Dendritic cell treated with granulocyte-macrophage colony-stimulating factor and Interleukin-4, amounts not matched to agents 40 ng/mL and 50 ng/mL, for 4 days (primary cell): ENCODE data around the gene SMPDL3B.

Experiments used
- H3K27ac Mint-ChIP-seq: one replicate; pipeline ENCODE4 v1.8.0; 2022; ENCODE audit warnings: mild to moderate bottlenecking, mixed read lengths
- H3K27me3 Mint-ChIP-seq: one replicate; pipeline ENCODE4 v1.8.0; 2022; ENCODE audit warnings: mild to moderate bottlenecking, mixed read lengths
- H3K36me3 Mint-ChIP-seq: one replicate; pipeline ENCODE4 v1.8.0; 2022; ENCODE audit warnings: low read depth, mixed read lengths
- H3K4me1 Mint-ChIP-seq: one replicate; pipeline ENCODE4 v1.8.0; 2022; ENCODE audit warnings: low read depth, mixed read lengths
- H3K4me3 Mint-ChIP-seq: one replicate; pipeline ENCODE4 v1.8.0; 2022; ENCODE audit warnings: mild to moderate bottlenecking, moderate library complexity, mixed read lengths
- H3K9me3 Mint-ChIP-seq: one replicate; pipeline ENCODE4 v1.8.0; 2022; ENCODE audit warnings: mixed read lengths
- intact Hi-C: fragments of 100-400 bp; cut with micrococcal nuclease; formaldehyde crosslinking; loops from one replicate; pipeline ENCODE4 v1.15.0; 2022

SMPDL3B gene, protein sequence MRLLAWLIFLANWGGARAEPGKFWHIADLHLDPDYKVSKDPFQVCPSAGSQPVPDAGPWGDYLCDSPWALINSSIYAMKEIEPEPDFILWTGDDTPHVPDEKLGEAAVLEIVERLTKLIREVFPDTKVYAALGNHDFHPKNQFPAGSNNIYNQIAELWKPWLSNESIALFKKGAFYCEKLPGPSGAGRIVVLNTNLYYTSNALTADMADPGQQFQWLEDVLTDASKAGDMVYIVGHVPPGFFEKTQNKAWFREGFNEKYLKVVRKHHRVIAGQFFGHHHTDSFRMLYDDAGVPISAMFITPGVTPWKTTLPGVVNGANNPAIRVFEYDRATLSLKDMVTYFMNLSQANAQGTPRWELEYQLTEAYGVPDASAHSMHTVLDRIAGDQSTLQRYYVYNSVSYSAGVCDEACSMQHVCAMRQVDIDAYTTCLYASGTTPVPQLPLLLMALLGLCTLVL

GRCh38 chr1:27934818-27935549, at the start of gene SMPDL3B:
SMPDL3B (plus strand) TSS chr1:27935000; CDS start chr1:27935184, 184 bp downstream.
- Mint-ChIP-seq H3K9me3 (no peaks in the 10 kb centered on the region), H3K36me3 (no peaks in the 10 kb centered on the region), H3K4me3 (no peak within 1 kb of the TSS), H3K27ac (no peak within 1 kb of the TSS), H3K27me3 (peaks cover 22% of the 10 kb centered on the region), H3K4me1 (peaks cover 44% of the 10 kb centered on the region)
- intact Hi-C loops = no loop called here

- Mint-ChIP-seq H3K4me1 (peaks cover 79% of the 10 kb centered on the region), H3K9me3 (no peaks in the 10 kb centered on the region), H3K4me3 (peak overlapping the region; percentile 51), H3K27ac (peak overlapping the region; percentile 95), H3K27me3 (no peaks in the 10 kb centered on the region), H3K36me3 (peaks cover 99% of the 10 kb centered on the region)
- intact Hi-C loops = loop anchor here (2.0 kb wide), 1 partner anchor 22 kb away; no protein-coding TSS in a partner anchor
Measured at GRCh38 chr1:27885114-27885528, 49.7 kb upstream of the SMPDL3B start.

GRCh38 chr1:27885621-27886352, 49.0 kb upstream of the SMPDL3B start:
- no peaks in the 10 kb centered on the region for H3K9me3 Mint-ChIP-seq

DNA sequence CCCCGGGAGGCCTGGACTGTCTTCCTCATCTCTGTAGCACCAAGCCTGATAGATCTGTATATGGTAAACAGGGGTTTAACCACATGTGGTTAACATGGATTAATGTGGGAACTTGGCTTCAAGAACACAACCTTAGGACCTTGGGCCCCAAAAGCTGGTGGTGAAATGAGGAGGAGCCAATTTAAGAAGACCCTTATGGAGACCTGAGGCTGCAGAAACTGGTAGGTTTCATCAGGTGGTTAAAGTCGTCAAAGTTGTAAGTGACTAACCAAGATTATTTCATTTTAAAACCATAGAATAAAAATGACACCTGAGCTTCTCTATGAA, 48.5 kb upstream of the SMPDL3B start:
- Mint-ChIP-seq H3K36me3 (peaks cover 97% of the 10 kb centered on the region), H3K27me3 (no peaks in the 10 kb centered on the region), H3K4me1 (peaks cover 87% of the 10 kb centered on the region), H3K9me3 (no peaks in the 10 kb centered on the region), H3K4me3 (peak overlapping the region; percentile 42), H3K27ac (peak overlapping the region; percentile 95)
- intact Hi-C loops = no loop called here

More at GRCh38 chr1:27885621-27886352, 49.0 kb upstream of the SMPDL3B start:
- intact Hi-C loops = loop anchor here (2.0 kb wide), 1 partner anchor 23 kb away; no protein-coding TSS in a partner anchor
- Mint-ChIP-seq H3K27me3 (no peaks in the 10 kb centered on the region), H3K27ac (peak overlapping the region; percentile 95), H3K36me3 (peaks cover 99% of the 10 kb centered on the region), H3K4me1 (peaks cover 85% of the 10 kb centered on the region), H3K4me3 (peak overlapping the region; percentile 51)

GRCh38 chr1:27886744-27887143, 48.1 kb upstream of the SMPDL3B start:
- H3K4me3 Mint-ChIP-seq = no peak overlapping the region
- H3K9me3 Mint-ChIP-seq = no peaks in the 10 kb centered on the region
- peaks cover 96% of the 10 kb centered on the region for H3K36me3 Mint-ChIP-seq
- no peaks in the 10 kb centered on the region for H3K27me3 Mint-ChIP-seq
- peak overlapping the region; percentile 95 for H3K27ac Mint-ChIP-seq
- peaks cover 87% of the 10 kb centered on the region for H3K4me1 Mint-ChIP-seq
- intact Hi-C loops = no loop called here

- intact Hi-C loops = no loop called here
- H3K4me3 Mint-ChIP-seq = peak overlapping the region; percentile 48
- no peaks in the 10 kb centered on the region for H3K9me3 Mint-ChIP-seq
- peaks cover 87% of the 10 kb centered on the region for H3K4me1 Mint-ChIP-seq
- H3K36me3 Mint-ChIP-seq = peaks cover 96% of the 10 kb centered on the region
- no peaks in the 10 kb centered on the region for H3K27me3 Mint-ChIP-seq
- peak overlapping the region; percentile 95 for H3K27ac Mint-ChIP-seq
Measured at GRCh38 chr1:27887215-27888021, 47.4 kb upstream of the SMPDL3B start.

- intact Hi-C loops = no loop called here
- Mint-ChIP-seq H3K9me3 (no peaks in the 10 kb centered on the region), H3K27me3 (no peaks in the 10 kb centered on the region), H3K27ac (peak overlapping the region; percentile 95), H3K4me3 (no peak overlapping the region), H3K4me1 (peaks cover 77% of the 10 kb centered on the region), H3K36me3 (peaks cover 96% of the 10 kb centered on the region)
Measured at GRCh38 chr1:27889506-27889905, 45.3 kb upstream of the SMPDL3B start.

- Mint-ChIP-seq H3K27me3 (no peaks in the 10 kb centered on the region), H3K27ac (peak overlapping the region; percentile 95), H3K4me3 (peak overlapping the region; percentile 1), H3K9me3 (no peaks in the 10 kb centered on the region), H3K36me3 (peaks cover 96% of the 10 kb centered on the region), H3K4me1 (peaks cover 65% of the 10 kb centered on the region)
- intact Hi-C loops = loop anchor here (1.0 kb wide), 1 partner anchor 28 kb away; no protein-coding TSS in a partner anchor
Measured at GRCh38 chr1:27891196-27891889, 43.5 kb upstream of the SMPDL3B start.

- Mint-ChIP-seq H3K27me3 (no peaks in the 10 kb centered on the region), H3K9me3 (no peaks in the 10 kb centered on the region), H3K36me3 (peaks cover 73% of the 10 kb centered on the region), H3K4me3 (no peak overlapping the region), H3K4me1 (peaks cover 44% of the 10 kb centered on the region), H3K27ac (peak overlapping the region; percentile 56)
- intact Hi-C loops = no loop called here
Measured at GRCh38 chr1:27894521-27894920, 40.3 kb upstream of the SMPDL3B start.

DNA sequence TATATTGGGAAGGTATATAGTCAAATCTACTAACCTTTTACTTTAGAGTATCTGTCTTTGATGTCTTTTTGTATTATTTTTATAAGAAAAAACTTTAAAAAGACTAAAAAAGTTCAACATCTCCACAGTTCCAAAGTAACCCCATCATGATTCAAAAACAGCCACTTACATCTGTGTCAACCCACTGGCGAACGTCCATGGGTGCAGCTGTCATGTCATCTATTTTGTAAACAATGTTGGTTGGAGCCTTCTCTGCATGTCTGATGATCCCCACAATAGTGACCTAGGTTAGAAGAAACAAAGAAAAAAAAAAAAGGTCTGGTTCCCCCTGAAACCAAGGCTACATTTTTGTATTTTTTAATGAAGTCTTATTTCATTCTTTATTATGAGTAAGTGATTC, 28.0 kb upstream of the SMPDL3B start:
- Mint-ChIP-seq H3K27me3 (no peaks in the 10 kb centered on the region), H3K4me3 (no peak overlapping the region), H3K9me3 (no peaks in the 10 kb centered on the region), H3K36me3 (peaks cover 89% of the 10 kb centered on the region), H3K27ac (no peak overlapping the region), H3K4me1 (peaks cover 17% of the 10 kb centered on the region)
- intact Hi-C loops = no loop called here

DNA sequence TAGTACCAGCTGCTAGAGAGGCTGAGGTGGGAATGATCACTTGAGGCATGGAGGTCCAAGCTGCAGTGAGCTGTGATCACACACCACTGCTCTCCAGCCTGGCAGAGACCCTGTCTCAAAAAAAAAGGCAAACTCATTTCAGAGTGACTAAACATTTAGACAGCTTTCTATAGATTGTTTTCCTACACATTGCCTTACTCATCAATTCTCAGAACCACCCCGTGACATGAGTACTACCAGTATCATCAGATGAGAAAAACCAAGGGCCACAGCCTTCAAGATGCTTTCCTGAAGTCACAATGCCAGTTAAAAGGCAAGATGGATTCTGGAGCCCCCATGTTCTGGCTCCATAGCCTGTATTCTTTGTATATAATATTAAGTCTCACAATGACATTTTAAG, 22.4 kb upstream of the SMPDL3B start:
- no peaks in the 10 kb centered on the region for H3K9me3 Mint-ChIP-seq
- H3K27ac Mint-ChIP-seq = no peak overlapping the region
- intact Hi-C loops = no loop called here
- H3K27me3 Mint-ChIP-seq = no peaks in the 10 kb centered on the region
- H3K4me1 Mint-ChIP-seq = peaks cover 5% of the 10 kb centered on the region
- H3K36me3 Mint-ChIP-seq = peaks cover 55% of the 10 kb centered on the region
- no peak overlapping the region for H3K4me3 Mint-ChIP-seq

GRCh38 chr1:27915082-27915575, 19.7 kb upstream of the SMPDL3B start:
- peaks cover 33% of the 10 kb centered on the region for H3K36me3 Mint-ChIP-seq
- intact Hi-C loops = no loop called here
- H3K9me3 Mint-ChIP-seq = no peaks in the 10 kb centered on the region
- H3K27ac Mint-ChIP-seq = peak overlapping the region; percentile 95
- H3K27me3 Mint-ChIP-seq = no peaks in the 10 kb centered on the region
- peaks cover 5% of the 10 kb centered on the region for H3K4me1 Mint-ChIP-seq
- peak overlapping the region; percentile 34 for H3K4me3 Mint-ChIP-seq
